Skeletal muscle satellite cell (primary cell): ENCODE measurements around the gene RAD51B.

ENCODE experiments used
- H3K27me3 ChIP-seq: 2 replicates; pipeline ENCODE4 v1.7.0; 2013; ENCODE audit warnings: low read length; ENCODE audit not compliant: control insufficient read depth, insufficient read depth
- H3K36me3 ChIP-seq: 2 replicates; pipeline ENCODE4 v1.7.0; 2013; ENCODE audit warnings: mild to moderate bottlenecking, control low read depth, low read length; ENCODE audit not compliant: insufficient read depth
- H3K4me1 ChIP-seq: 2 replicates; pipeline ENCODE4 v1.7.0; 2013; ENCODE audit warnings: low read length; ENCODE audit not compliant: control insufficient read depth, insufficient read depth
- H3K4me2 ChIP-seq: 2 replicates; pipeline ENCODE4 v1.7.0; 2013; ENCODE audit warnings: mild to moderate bottlenecking, low read length
- H3K4me3 ChIP-seq: 2 replicates; pipeline ENCODE4 v1.7.0; 2013; ENCODE audit warnings: low read length
- H3K9ac ChIP-seq: 2 replicates; pipeline ENCODE4 v1.7.0; 2013; ENCODE audit warnings: mild to moderate bottlenecking, low read depth, low read length, moderate library complexity
- H3K9me3 ChIP-seq: replicated peaks from 2 replicates; pipeline ENCODE4 v1.7.0; 2013; ENCODE audit warnings: mild to moderate bottlenecking, control low read depth, low read length

The RAD51B gene

GRCh38 chr14:68193970-68194681, 374.5 kb downstream of the RAD51B start:
- Histone ChIP-seq H3K4me2 (no peak overlapping the region), H3K27me3 (no peaks in the 10 kb centered on the region), H3K9me3 (no peaks in the 10 kb centered on the region), H3K4me1 (peaks cover 11% of the 10 kb centered on the region), H3K4me3 (no peak overlapping the region), H3K9ac (no peak overlapping the region), H3K36me3 (no peaks in the 10 kb centered on the region)

GRCh38 chr14:68195126-68195525, 375.5 kb downstream of the RAD51B start:
- Histone ChIP-seq H3K9ac (no peak overlapping the region), H3K4me1 (peaks cover 11% of the 10 kb centered on the region), H3K27me3 (no peaks in the 10 kb centered on the region), H3K9me3 (no peaks in the 10 kb centered on the region), H3K36me3 (no peaks in the 10 kb centered on the region), H3K4me2 (no peak overlapping the region), H3K4me3 (no peak overlapping the region)

GRCh38 chr14:68198713-68199495, 379.3 kb downstream of the RAD51B start:
- H3K9ac ChIP-seq, result no peak overlapping the region
- no peaks in the 10 kb centered on the region for H3K4me1 ChIP-seq
- no peaks in the 10 kb centered on the region for H3K9me3 ChIP-seq

GRCh38 chr14:68199554-68200151, 380.1 kb downstream of the RAD51B start:
- Histone ChIP-seq H3K4me1 (no peaks in the 10 kb centered on the region), H3K4me2 (no peak overlapping the region), H3K4me3 (no peak overlapping the region), H3K36me3 (no peaks in the 10 kb centered on the region), H3K9ac (no peak overlapping the region), H3K27me3 (no peaks in the 10 kb centered on the region), H3K9me3 (no peaks in the 10 kb centered on the region)

More at GRCh38 chr14:68198713-68199495, 379.3 kb downstream of the RAD51B start:
- H3K27me3 ChIP-seq, result no peaks in the 10 kb centered on the region
- no peaks in the 10 kb centered on the region for H3K36me3 ChIP-seq
- H3K4me2 ChIP-seq, result no peak overlapping the region
- no peak overlapping the region for H3K4me3 ChIP-seq

- Histone ChIP-seq H3K36me3 (no peaks in the 10 kb centered on the region), H3K27me3 (no peaks in the 10 kb centered on the region), H3K4me3 (no peak overlapping the region), H3K4me2 (no peak overlapping the region), H3K4me1 (peaks cover 10% of the 10 kb centered on the region), H3K9ac (no peak overlapping the region), H3K9me3 (no peaks in the 10 kb centered on the region)
Measured at GRCh38 chr14:68203871-68204270, 384.3 kb downstream of the RAD51B start.

GRCh38 chr14:68208218-68208617, 388.6 kb downstream of the RAD51B start:
- peak overlapping the region; percentile 9 for H3K4me2 ChIP-seq
- no peaks in the 10 kb centered on the region for H3K9me3 ChIP-seq
- H3K9ac ChIP-seq, result no peak overlapping the region
- no peaks in the 10 kb centered on the region for H3K27me3 ChIP-seq
- H3K36me3 ChIP-seq, result no peaks in the 10 kb centered on the region
- H3K4me1 ChIP-seq, result peaks cover 37% of the 10 kb centered on the region
- H3K4me3 ChIP-seq, result no peak overlapping the region

- Histone ChIP-seq H3K4me3 (no peak overlapping the region), H3K4me1 (peaks cover 37% of the 10 kb centered on the region), H3K36me3 (no peaks in the 10 kb centered on the region), H3K27me3 (no peaks in the 10 kb centered on the region), H3K9ac (no peak overlapping the region), H3K4me2 (peak overlapping the region; percentile 9), H3K9me3 (no peaks in the 10 kb centered on the region)
Measured at GRCh38 chr14:68208626-68209317, 389.2 kb downstream of the RAD51B start.

GRCh38 chr14:68210729-68211299, 391.2 kb downstream of the RAD51B start:
- Histone ChIP-seq H3K4me3 (peak overlapping the region; percentile 37), H3K9ac (peak overlapping the region; percentile 51), H3K4me2 (peak overlapping the region; percentile 72), H3K36me3 (no peaks in the 10 kb centered on the region), H3K27me3 (no peaks in the 10 kb centered on the region), H3K9me3 (no peaks in the 10 kb centered on the region), H3K4me1 (peaks cover 37% of the 10 kb centered on the region)

- H3K9ac ChIP-seq, result peak overlapping the region; percentile 51
- H3K36me3 ChIP-seq, result no peaks in the 10 kb centered on the region
- peak overlapping the region; percentile 72 for H3K4me2 ChIP-seq
- H3K4me3 ChIP-seq, result peak overlapping the region; percentile 37
- H3K4me1 ChIP-seq, result peaks cover 37% of the 10 kb centered on the region
- H3K9me3 ChIP-seq, result no peaks in the 10 kb centered on the region
- no peaks in the 10 kb centered on the region for H3K27me3 ChIP-seq
Measured at GRCh38 chr14:68211421-68211820, 391.8 kb downstream of the RAD51B start.

GRCh38 chr14:68211886-68212285, 392.3 kb downstream of the RAD51B start:
- H3K27me3 ChIP-seq, result no peaks in the 10 kb centered on the region
- no peak overlapping the region for H3K4me3 ChIP-seq
- H3K4me1 ChIP-seq, result peaks cover 37% of the 10 kb centered on the region
- H3K4me2 ChIP-seq, result no peak overlapping the region
- no peaks in the 10 kb centered on the region for H3K36me3 ChIP-seq
- no peaks in the 10 kb centered on the region for H3K9me3 ChIP-seq
- H3K9ac ChIP-seq, result no peak overlapping the region

- Histone ChIP-seq H3K9ac (no peak overlapping the region), H3K36me3 (no peaks in the 10 kb centered on the region), H3K9me3 (no peaks in the 10 kb centered on the region), H3K27me3 (no peaks in the 10 kb centered on the region), H3K4me3 (no peak overlapping the region), H3K4me2 (no peak overlapping the region), H3K4me1 (peaks cover 37% of the 10 kb centered on the region)
Measured at GRCh38 chr14:68212361-68212760, 392.8 kb downstream of the RAD51B start.
